ENCODE results near the gene SNRNP48.

DNA sequence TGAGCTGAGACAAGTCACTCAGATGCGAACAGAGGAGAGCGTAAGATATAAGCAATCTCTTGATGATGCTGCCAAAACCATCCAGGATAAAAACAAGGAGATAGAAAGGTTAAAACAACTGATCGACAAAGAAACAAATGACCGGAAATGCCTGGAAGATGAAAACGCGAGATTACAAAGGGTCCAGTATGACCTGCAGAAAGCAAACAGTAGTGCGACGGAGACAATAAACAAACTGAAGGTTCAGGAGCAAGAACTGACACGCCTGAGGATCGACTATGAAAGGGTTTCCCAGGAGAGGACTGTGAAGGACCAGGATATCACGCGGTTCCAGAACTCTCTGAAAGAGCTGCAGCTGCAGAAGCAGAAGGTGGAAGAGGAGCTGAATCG, 9.5 kb upstream of the SNRNP48 start:
- TF ChIP-seq EZH2 (IDR thresholded peaks at IDR 0.05; ENCODE audit: borderline replicate concordance, low read depth, low read length, severe bottlenecking): no peak
- TF ChIP-seq, protein P1, sequence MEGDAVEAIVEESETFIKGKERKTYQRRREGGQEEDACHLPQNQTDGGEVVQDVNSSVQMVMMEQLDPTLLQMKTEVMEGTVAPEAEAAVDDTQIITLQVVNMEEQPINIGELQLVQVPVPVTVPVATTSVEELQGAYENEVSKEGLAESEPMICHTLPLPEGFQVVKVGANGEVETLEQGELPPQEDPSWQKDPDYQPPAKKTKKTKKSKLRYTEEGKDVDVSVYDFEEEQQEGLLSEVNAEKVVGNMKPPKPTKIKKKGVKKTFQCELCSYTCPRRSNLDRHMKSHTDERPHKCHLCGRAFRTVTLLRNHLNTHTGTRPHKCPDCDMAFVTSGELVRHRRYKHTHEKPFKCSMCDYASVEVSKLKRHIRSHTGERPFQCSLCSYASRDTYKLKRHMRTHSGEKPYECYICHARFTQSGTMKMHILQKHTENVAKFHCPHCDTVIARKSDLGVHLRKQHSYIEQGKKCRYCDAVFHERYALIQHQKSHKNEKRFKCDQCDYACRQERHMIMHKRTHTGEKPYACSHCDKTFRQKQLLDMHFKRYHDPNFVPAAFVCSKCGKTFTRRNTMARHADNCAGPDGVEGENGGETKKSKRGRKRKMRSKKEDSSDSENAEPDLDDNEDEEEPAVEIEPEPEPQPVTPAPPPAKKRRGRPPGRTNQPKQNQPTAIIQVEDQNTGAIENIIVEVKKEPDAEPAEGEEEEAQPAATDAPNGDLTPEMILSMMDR (IDR thresholded peaks at IDR 0.05; ENCODE audit: extremely low read depth in 1 of 2, insufficient read depth in 1 of 2, low read depth in 1 of 2, low read length in 2 of 2): no peak
- TF ChIP-seq POLR2A (IDR thresholded peaks at IDR 0.05; ENCODE audit: low read depth, low read length): no peak
- no peak for TF ChIP-seq MAX (IDR thresholded peaks at IDR 0.05; ENCODE audit: insufficient read depth, insufficient read length)

Data from endothelial cell of umbilical vein (primary cell).